ENCODE results near the gene SIGLEC14. TPM values are rescaled to one million over a fixed set of nuclear protein-coding genes. Genes with fewer than 3 reads are reported as not detected.

SIGLEC14 gene
- total RNA-seq, 1 experiment from 2014 or later: not detected

DNA sequence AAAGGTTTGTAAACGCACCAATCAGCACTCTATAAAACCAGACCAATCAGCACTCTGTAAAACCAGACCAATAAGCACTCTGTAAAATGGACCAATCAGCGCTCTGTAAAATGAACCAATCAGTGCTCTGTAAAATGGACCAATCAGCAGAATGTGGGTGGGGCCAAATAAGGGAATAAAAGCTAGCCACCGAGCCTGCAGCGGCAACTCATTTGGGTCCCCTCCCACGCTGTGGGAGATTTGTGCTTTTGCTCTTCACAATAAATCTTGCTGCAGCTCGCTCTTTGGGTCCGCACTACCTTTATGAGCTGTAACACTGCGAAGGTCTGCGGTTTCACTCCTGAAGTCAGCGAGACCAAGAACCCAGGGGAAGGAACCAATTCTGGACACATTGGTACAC, 47.5 kb downstream of the SIGLEC14 start:
- intact Hi-C loops (cut with micrococcal nuclease; ENCODE audit: unreplicated experiment): no loop called here
- H3K27me3 ChIP-seq (ENCODE audit: control insufficient read depth, insufficient read depth, low read length): no peaks in the 10 kb centered on the region
- ChIA-PET POLR2A (no interaction called here), CTCF (no interaction called here)
- no peak overlapping the region for H3K4me3 ChIP-seq (ENCODE audit: low read depth in 2 of 2, low read length in 2 of 2)
- TF ChIP-seq SIN3A (IDR thresholded peaks at IDR 0.05; ENCODE audit: borderline replicate concordance, insufficient read depth, low read depth, low read length) (no peak), POLR2AphosphoS5 (IDR thresholded peaks at IDR 0.05; ENCODE audit: low read depth, low read length) (no peak), TCF7L2 (IDR thresholded peaks at IDR 0.05; ENCODE audit: low read depth, low read length) (no peak)
- TF ChIP-seq, protein P1, sequence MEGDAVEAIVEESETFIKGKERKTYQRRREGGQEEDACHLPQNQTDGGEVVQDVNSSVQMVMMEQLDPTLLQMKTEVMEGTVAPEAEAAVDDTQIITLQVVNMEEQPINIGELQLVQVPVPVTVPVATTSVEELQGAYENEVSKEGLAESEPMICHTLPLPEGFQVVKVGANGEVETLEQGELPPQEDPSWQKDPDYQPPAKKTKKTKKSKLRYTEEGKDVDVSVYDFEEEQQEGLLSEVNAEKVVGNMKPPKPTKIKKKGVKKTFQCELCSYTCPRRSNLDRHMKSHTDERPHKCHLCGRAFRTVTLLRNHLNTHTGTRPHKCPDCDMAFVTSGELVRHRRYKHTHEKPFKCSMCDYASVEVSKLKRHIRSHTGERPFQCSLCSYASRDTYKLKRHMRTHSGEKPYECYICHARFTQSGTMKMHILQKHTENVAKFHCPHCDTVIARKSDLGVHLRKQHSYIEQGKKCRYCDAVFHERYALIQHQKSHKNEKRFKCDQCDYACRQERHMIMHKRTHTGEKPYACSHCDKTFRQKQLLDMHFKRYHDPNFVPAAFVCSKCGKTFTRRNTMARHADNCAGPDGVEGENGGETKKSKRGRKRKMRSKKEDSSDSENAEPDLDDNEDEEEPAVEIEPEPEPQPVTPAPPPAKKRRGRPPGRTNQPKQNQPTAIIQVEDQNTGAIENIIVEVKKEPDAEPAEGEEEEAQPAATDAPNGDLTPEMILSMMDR (IDR thresholded peaks at IDR 0.05): no peak
- TF ChIP-seq, protein P2, sequence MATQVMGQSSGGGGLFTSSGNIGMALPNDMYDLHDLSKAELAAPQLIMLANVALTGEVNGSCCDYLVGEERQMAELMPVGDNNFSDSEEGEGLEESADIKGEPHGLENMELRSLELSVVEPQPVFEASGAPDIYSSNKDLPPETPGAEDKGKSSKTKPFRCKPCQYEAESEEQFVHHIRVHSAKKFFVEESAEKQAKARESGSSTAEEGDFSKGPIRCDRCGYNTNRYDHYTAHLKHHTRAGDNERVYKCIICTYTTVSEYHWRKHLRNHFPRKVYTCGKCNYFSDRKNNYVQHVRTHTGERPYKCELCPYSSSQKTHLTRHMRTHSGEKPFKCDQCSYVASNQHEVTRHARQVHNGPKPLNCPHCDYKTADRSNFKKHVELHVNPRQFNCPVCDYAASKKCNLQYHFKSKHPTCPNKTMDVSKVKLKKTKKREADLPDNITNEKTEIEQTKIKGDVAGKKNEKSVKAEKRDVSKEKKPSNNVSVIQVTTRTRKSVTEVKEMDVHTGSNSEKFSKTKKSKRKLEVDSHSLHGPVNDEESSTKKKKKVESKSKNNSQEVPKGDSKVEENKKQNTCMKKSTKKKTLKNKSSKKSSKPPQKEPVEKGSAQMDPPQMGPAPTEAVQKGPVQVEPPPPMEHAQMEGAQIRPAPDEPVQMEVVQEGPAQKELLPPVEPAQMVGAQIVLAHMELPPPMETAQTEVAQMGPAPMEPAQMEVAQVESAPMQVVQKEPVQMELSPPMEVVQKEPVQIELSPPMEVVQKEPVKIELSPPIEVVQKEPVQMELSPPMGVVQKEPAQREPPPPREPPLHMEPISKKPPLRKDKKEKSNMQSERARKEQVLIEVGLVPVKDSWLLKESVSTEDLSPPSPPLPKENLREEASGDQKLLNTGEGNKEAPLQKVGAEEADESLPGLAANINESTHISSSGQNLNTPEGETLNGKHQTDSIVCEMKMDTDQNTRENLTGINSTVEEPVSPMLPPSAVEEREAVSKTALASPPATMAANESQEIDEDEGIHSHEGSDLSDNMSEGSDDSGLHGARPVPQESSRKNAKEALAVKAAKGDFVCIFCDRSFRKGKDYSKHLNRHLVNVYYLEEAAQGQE (IDR thresholded peaks at IDR 0.05; ENCODE audit: insufficient read depth in 1 of 2, low read depth in 2 of 2, low read length in 1 of 2): no peak
- no TSS peak for BruUV-seq (replicated peaks)
- no peaks in the 10 kb centered on the region for H3K4me1 ChIP-seq (ENCODE audit: control insufficient read depth, insufficient read depth, low read length)
- no peaks in the 10 kb centered on the region for H3K9me3 ChIP-seq (ENCODE audit: control insufficient read depth, insufficient read depth, low read depth, low read length)
- ATAC-seq (no peak), DNase-seq (ENCODE audit: low read depth, low spot score) (no peak)
- no peaks in the 10 kb centered on the region for H3K36me3 ChIP-seq (ENCODE audit: control insufficient read depth, insufficient read depth, low read length)
- H3K27ac ChIP-seq (ENCODE audit: low read length): no peak overlapping the region
- in situ Hi-C loops (cut with HindIII; ENCODE audit: low pct_unique_long_range_greater_than_20kb, low sequenced_read_pairs): no loop called here

DNA sequence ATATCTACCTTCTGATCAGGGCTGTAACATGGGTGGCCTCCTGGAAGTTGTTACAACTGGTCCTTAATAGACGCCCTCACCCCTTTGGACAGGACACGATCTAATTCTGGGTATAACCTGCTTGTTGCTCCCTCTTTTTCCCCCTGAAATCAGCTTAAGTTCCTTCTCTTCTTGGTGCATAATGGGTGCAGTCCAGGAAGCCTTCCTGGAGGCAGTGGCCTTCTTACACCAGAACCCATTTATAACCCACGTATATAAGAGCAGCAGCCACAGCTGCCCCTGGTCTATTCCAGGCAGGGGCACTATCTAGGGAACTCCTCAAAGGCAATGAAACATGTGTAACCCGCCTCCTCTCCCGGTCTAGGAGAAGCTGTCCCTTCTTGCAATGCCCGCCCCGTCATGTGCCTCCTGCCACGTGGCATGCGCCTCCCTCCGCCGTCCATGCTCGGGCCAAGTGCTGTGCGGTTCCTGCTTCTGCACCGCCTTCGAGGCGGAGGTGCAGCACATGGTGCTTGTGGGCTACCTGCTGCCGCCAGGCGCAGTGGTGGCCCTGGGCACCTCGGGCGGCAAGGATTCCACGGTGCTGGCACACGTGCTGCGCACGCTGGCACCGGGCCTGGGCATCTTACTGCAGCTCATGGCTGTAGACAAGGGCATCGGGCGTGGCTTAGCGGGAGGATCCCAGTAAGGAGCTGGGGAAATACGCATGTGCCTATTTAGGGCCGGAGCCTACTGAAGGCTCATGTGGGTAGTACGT, 48.3 kb downstream of the SIGLEC14 start:
- in situ Hi-C loops (cut with HindIII; ENCODE audit: low pct_unique_long_range_greater_than_20kb, low sequenced_read_pairs): no loop called here
- Histone ChIP-seq H3K36me3 (ENCODE audit: control insufficient read depth, insufficient read depth, low read length) (no peaks in the 10 kb centered on the region), H3K9me3 (ENCODE audit: control insufficient read depth, insufficient read depth, low read depth, low read length) (no peaks in the 10 kb centered on the region), H3K27me3 (ENCODE audit: control insufficient read depth, insufficient read depth, low read length) (no peaks in the 10 kb centered on the region), H3K4me3 (ENCODE audit: low read depth in 2 of 2, low read length in 2 of 2) (no peak overlapping the region), H3K27ac (ENCODE audit: low read length) (no peak overlapping the region), H3K4me1 (ENCODE audit: control insufficient read depth, insufficient read depth, low read length) (no peaks in the 10 kb centered on the region)
- DNase-seq (ENCODE audit: low read depth, low spot score) (no peak), ATAC-seq (no peak)
- intact Hi-C loops (cut with micrococcal nuclease; ENCODE audit: unreplicated experiment): no loop called here
- TF ChIP-seq, protein P1 (IDR thresholded peaks at IDR 0.05): no peak
- TF ChIP-seq, protein P2 (IDR thresholded peaks at IDR 0.05; ENCODE audit: insufficient read depth in 1 of 2, low read depth in 2 of 2, low read length in 1 of 2): no peak
- TF ChIP-seq SIN3A (IDR thresholded peaks at IDR 0.05; ENCODE audit: borderline replicate concordance, insufficient read depth, low read depth, low read length): no peak
- TF ChIP-seq POLR2AphosphoS5 (IDR thresholded peaks at IDR 0.05; ENCODE audit: low read depth, low read length): no peak
- no peak for TF ChIP-seq TCF7L2 (IDR thresholded peaks at IDR 0.05; ENCODE audit: low read depth, low read length)
- ChIA-PET POLR2A (no interaction called here), CTCF (no interaction called here)
- no TSS peak for BruUV-seq (replicated peaks)
